GM12891 (cell line): ENCODE measurements around the gene S100A7A.

Experiments
- POLR2A ChIP-seq: IDR thresholded peaks from 2 replicates; pipeline ENCODE4 v1.6.1; 2011; ENCODE audit warnings: low read depth, low read length, control low read depth
- POLR2AphosphoS5 ChIP-seq: IDR thresholded peaks from 2 replicates; pipeline ENCODE4 v1.6.1; 2011; ENCODE audit warnings: low read depth, low read length, control low read depth
- POU2F2 ChIP-seq: IDR thresholded peaks from 2 replicates; pipeline ENCODE4 v1.6.1; 2011; ENCODE audit warnings: low read depth, mild to moderate bottlenecking, control low read depth, low read length, moderate library complexity
- SPI1 ChIP-seq: IDR thresholded peaks from 2 replicates; pipeline ENCODE4 v1.6.1; 2011; ENCODE audit warnings: low read depth, low read length, control low read depth
- TAF1 ChIP-seq: IDR thresholded peaks from 2 replicates; pipeline ENCODE4 v1.6.1; 2011; ENCODE audit warnings: low read depth, low read length, control low read depth

GRCh38 chr1:153387001-153387400 lies 29.3 kb upstream of the S100A7A start:
- TF ChIP-seq POLR2AphosphoS5: no peak
- TF ChIP-seq POLR2A: no peak
- no peak for TF ChIP-seq SPI1
- TF ChIP-seq TAF1: no peak
- no peak for TF ChIP-seq POU2F2
